AML-193 (cell line): ENCODE measurements around the gene VILL.
"Not testable (repeated sequence)": the region's sequence is repeated elsewhere in the genome, so short reads cannot be mapped to it uniquely, and the experiment has no call there.

Experiments
- DNase-seq, 2 experiments: peaks; one replicate each; lab custom pipeline; 2025; lab: John Stamatoyannopoulos, UW

Gene VILL

DNA sequence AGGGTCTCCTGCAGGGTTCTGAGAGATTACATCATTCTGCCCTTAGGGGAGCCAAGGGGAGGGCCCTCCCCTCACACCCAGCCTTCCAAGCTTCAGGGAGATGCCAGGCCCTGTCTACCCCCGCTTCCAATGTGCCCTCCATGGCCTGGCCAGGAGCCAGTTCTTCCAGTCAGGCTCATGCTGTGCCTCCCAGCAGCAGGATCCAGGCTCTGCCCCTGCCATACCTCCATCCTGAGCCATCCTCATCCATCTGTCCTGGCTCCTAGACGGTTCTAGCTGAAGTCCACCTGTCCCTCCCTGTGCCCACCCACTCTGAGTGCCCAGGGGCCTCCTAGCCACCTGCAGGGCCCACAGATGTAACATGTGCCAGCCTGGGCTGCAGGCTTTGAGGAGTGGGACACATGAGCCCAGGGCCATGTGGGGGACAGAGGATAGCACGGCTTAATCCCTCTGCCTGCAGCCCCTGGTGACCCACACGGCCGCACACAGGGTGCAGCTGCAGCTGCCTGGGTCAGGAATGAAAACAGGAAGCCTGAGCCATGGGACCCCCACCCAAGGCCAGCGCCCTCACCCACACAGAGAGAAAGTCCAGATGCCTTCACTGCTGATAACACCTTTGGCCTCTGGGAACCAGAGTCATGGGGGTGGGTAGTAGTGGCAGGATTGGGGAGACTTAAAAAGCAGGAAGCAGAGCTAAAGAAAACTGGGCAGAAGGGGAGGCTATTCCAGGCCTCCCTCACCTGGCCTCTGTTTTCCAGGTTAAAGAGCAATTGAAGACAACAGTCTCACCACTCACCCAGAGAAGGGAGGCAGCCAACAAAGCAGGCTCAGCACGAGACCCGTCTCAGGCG is 27.1 kb downstream of the VILL start:
- DNase-seq: no peak

DNA sequence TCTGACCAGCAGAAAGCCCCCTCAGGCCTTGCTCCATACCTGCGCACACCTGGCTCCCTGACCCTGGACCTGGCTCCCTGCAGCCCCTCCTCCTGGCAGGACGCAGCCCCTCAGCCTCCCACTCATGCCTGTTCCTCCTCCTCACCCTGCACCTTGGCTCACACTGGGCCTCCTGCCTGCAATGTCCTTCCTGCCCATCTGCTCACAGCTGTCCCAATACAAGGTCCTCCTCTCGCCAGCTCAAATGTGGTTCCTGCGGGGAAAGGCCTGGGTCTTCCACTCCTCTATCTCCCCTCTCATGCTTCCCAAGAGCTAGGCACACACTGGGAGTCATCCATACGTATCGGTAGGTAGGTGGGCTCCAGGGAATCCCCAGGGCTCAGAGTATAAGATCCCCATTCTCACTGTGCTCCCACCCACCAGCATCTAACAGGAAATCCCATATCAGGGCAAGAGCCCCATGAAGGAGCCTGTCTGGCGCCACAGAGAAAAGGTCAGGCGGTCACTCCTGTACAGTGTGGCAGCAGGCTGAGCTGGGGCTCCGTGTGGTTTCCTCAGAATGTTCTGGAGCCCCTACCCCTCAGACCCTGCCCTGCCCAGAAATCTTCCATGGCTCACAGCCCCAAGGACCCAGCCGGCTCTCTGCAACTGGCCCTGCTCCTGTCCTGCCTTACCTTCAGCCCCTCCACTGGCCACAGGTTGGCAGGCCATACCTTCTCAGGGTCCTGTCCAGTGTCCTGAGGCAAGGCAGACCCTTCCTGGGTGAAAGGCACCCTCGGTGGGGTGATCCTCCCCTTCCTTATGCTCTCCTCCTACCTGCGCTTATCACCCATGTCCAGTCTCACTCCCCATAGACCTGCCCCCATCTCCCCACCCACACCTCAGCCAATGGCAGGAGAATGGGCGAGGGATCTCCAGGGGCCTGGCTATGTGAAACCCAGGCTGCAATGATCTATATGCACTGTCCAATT is 28.0 kb downstream of the VILL start:
- DNase-seq: no peak

DNA sequence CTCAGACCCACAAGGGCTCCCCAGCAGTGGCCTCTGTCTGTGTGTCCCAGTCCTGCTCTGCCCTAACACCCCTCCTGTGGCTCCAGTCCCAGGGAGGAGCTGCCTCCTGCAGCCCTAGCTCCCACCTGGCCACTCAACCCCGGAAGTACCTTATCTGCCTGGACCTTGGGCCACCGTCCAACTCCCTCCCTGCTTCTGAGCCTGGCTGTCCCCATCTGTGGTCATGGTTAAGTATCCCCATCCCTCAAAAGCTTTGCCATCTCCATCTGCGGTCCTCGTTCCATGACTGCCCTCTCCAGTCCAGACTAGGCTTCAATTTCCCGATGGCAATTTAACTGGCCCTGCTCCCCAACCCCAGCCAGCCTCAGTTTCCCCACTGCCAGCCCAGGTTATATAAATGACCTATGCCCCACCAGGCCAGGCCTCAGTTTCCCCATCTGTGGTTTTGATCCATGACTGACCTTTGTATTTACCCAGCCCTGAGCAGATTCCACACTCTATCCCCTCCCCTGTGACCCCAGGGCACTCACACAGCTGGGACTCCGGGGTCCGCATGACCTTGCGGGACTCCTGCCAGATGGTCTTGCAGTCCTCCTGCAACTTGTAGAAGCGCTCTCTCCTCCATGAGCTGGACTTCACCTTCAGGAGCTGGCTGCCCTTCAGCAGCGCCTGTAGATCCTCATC is 29.2 kb downstream of the VILL start:
- no peak for DNase-seq

DNA sequence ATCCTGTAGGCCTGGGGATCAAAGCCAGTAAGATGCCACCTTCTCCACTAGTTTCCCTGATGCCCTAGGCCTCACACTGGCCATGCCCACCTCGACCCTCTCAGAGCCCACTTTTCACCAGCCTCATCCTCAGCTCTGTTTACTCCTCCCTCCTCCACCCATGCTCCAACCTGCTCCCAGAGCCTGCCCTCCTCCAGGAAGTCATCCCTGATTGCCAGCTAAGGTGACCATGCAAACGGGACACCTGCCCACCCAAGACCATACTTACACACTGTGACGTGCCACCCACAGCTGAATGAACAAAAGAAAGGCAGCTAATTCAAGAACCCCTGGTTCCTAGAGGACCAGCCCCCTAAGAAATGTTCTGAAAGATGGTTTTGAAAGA is 29.7 kb downstream of the VILL start:
- DNase-seq: no peak

DNA sequence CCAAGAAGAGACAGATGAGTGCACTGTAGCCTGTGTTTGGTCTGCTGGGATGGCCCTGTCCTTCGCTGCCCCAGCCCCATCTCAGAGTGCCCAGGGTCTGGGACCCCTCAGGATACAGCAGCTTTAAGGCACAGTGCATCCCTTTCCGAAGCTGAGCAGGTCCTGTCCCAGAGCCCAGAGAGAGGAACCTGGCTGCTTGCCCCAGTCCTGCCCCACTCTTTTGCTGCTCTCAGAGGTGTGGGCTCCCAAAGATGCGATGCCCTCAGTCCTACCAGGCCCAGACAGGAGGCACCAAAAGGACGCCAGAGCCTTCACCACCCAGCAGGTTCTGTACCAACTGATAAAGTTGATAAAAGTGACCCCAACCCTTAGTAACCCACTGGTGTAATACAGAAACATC is 30.6 kb downstream of the VILL start:
- no peak for DNase-seq

DNA sequence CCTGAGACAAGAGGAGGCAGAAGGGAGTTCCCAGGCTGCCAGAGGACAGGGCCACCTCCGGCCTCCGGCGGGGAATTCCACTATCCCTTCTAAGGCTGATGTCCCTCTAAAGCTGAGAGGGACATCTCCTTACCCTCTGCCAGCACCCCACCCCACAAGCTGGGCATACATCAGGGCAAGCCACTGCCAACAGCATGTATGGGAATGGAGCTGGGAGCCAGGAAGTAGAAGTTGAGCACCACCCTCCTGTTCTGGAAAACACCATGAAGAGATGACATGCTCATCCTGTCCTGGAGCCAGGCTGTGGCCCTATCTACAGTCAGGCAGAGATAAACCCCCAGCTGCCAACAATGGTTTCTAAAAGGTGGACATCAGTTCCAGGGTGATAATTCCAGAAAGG is 31.7 kb downstream of the VILL start:
- DNase-seq: no peak

DNA sequence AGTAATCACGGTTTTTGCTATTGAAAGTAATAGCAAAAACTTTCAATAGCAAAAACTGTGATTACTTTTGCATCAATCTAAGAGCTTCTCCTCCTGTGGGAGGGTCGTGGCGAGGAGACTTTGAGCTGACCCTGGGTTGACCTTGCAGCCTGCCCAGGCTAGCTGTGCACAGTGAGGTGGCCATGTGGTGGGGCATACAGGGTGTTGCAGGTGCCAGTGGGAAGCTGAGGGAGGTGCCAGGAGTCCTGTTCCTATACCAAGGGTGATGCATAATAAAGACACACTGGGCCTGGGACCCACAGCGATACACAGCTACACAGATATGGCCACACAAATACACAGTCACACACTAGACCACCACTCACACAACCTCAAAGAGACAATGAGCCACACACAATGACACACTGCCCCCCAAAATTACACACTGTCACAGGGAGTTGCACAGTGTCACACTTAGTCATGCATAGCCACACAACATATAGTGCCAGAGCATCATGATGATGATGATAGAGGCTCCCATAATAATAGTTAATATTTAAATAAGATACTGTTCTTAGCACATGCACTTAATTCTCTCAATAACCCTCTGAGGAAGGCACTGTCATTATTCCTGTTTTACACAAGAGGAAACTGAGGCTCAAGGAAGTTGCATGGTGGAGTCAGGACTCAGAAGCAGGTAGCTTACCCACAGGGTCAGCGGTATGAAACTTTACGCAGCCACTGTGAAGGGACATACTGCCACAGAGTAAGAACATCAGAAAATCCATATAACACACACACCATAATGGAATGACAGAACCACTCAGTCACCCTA is 32.5 kb downstream of the VILL start:
- no peak for DNase-seq

DNA sequence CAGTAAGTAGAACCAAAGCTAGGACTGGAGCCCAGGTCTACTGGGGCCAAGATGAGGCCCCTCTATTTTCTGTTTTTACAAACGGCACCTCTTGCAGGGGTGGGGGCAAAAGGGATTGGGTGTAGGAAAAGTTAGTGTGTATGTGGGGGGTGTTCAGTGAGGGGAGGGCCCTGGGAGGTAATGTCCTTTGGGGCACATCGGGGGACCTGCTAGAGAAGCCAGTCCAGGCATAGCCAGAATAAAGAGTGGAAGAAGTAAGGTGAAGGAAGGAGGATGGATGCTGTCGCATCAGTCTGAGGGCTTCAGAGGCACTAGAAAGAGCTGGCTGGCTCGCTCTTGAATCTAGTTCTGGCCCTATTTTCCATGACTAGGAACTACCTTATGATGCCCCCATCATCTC is 36.3 kb downstream of the VILL start:
- no peak for DNase-seq

DNA sequence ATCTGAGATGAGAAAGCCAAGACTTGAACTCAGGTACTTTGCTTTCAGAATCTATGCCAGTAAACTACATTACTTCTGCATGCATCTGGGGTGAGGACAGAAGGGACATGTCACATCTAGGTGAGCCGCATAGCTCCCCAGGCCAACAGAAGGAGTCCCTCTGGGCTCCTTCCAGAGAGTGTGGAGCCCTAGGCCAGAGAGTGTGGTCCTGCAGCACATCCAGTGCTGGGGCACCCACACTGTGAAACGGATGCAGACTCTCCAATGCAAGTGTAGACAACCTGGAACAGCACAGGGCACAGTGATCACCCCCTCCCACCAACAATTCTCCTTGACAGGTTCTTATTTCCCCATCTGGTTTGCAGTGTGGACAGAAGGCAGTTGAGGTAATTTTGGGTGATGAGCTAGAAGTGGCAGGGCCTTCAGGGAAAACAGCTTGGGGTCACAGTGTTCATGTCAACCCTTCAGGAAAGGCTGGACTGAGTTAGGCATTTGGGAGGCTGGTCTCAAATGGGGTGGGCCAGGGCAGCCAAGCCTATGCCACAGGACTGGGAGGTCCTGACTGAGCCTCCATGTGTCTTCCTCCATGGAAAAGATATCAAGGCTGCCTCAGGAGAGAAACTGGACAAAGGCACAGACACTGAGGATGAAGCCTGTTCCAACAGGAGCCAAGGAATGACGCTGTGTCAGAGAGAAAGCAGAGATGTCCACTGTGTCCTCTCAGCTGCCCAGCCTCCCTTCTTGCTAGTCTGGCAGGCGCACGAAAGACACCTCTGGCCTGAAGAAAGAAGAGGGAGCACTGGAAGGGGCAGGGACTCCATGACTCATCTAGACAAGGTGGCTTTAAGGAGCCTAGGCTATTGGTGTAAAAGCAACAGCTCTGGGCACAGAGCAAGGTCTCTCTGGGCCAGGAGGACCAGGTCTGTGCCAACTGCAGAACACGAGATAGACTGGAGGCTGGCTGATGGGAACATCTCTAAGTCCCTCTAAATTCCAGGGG is 37.2 kb downstream of the VILL start:
- no peak for DNase-seq

DNA sequence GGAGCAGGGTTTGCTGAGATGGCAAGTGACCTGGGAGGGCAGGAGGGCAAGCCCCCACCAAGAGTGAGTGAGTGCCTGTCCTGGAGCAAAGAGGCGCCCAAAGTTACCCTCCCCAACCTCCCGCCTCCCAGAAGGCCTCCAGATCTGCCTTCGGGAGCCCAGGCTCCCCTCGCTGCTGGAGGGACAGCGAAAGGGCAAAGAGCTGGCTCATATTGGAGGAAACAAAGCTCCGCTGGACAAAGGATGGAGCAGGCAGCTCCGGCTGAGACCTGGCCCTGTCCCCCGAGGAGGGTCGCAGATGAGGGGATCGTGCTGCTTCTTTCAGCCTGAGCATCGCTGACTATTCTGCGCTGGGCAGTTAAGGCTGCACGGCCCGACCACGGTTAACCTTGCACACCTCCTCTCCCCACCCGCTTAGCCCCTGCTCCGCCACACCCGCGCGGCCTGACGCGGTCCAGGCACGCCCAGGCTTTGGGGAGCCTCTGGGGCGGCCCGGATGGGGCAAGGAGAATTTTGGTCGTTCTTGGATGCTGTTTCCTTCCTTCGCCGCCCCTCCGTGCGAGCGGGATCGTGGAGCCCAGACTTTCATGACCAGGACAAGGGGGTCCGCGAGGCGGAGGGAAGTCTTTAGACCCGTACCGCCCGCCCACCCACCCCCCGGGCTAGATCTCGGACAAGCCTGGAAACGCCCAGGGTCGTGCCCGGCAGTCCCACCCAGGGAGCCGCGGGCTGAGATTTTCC is 38.2 kb downstream of the VILL start:
- DNase-seq: no peak

DNA sequence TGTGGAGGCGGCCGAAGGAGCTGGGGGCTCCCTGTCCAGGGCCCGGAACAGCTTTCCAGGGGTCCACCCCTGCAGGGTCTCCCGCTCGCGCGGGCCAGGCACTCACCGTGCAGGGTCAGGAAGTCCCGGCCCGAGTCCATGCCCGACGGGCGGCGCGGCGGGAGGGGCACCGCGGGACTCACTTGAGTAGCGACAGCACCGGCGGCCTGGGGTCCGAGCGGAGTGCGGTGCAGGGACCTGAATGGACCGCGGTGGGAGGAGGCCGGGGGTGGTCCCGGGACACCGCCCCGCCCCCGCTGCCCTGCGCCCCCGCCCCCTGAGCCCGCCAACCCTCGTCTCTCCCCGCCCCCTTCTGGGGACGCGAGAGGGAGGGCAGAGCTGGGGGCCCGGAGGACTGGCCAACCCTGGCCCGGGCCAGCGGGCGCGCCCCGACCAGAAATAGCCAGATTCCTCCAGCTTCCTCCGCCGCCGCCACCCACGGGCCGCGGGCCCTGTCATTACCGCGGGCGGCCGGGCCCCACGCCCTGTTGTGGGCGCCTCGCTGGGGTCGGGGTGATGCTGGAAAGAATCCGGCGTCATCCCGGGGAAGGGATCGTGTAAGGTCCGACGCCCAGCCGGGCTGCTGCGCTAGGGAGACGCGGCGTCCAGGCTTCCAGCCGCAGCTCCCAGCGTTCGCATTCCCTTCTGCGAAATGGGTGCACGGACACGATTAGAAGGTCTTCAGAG is 39.0 kb downstream of the VILL start, which contains the start of gene PLCD1:
TSS of gene PLCD1 (minus strand) at position 243 of the 726 bp plus-strand sequence. CDS start at position 140, 103 bp downstream.
- no peak for DNase-seq

DNA sequence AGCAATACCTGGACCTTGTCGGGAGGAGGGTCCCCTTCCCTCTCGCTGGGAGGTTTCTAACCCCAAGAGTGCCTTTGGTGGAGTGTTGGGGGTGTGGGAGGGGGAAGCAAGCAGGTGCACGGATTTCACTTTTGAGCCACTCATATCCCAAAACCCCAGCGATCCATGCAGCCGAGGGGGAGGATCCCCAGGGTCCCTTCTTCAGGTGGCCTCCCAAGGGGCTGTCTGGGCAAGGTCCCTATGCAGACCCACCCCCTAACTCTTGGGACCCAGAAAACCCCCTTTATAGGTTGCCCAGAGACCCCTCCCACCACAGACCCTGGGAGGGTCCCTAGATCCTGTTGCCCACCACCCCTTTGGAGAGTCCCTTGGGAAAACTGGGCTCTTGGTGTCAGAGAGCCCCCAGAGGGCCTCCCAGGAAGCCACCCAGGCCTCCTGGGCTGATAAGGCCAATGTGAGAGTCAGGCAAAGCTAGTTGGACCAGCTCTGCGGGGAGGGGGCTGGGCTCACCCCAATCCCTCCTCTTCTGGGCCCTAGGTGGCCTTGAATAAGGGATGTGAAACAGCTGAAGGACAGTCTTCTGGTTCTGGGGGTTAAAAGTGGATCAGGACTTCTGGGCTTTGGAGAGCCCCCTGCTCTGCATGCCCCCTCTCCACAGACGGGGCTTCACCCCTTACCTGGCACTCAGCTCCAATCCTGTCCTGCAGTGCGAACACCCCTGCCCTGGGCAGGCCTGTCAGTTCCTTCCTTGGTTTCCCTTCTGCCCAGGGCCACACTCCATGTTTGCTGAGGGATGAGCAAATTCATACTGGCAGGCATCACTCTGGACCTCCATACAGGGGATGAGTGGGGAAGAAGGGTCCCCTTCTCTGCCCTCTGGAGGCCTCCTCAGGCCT is 39.8 kb downstream of the VILL start:
- DNase-seq: no peak

DNA sequence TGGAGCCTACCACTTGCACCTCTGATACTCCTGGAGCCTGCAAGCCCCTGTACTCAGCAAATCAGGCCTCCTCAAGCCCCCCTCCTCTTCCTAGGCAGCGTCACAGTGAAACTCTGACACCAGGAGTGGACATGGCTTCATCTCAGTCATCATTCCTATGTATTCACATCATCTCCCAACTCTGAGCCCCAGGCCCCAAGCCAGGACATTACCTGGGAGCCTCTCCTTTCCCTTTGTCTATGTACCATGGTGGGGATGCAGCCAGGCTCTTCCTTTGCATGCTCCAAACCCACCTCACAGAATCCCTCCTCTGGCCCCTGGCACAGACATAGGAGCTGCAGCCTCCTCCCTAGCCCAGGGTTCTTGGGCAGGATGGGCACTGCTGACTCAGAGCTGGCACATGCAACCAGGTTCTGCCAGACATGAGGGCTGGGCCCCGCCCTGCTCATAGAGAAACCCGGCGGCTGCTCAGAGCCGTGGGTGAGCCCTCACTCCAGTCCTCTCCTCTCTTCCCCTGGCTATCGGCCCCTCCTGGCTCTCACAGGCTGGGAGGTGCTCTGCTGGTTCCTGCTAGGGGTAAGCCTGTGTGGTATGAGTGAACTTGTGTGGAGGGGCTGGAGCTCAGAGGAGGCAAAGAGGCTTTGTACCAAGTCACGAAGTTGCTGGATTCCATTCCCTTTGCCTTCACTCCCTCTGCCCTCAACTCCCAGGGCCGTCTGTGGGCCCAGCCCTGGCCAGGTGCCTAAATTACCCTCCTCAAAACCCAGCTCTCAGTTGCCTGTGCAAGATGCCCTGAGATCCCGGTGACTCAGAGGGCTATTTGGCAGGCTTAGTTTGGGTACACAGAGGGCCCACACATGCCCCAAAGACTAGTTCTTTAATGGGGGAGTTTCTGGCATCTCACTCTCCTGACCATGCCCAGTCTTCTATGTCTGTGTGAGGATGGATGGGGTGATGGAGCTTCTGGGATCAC is 40.7 kb downstream of the VILL start:
- no peak for DNase-seq

DNA sequence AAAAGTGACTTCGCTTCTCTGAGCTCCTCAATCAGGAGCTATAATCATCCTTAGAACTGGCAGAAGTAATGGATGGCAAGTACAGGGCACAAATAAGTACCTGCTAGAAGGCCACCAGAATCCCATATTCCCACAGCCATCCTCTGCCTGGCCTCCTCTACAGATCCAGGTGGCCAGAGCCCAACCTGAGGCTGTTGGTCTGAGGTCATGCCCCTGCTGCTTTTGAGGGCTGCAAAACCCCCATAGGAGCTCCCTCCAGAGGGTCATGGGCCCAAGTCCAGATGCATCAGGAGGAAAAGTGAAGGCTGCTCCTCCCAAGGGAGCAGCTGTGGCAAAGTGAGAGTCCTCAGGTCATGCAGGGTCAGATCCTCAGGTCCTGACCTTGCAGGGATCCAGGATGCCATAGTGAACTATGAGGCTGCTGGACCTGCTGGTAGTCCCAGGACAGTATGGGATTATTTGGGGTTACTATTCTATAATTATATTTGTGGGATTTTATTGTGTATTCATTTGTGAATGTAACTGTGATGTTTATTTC is 41.8 kb downstream of the VILL start:
- no peak for DNase-seq

DNA sequence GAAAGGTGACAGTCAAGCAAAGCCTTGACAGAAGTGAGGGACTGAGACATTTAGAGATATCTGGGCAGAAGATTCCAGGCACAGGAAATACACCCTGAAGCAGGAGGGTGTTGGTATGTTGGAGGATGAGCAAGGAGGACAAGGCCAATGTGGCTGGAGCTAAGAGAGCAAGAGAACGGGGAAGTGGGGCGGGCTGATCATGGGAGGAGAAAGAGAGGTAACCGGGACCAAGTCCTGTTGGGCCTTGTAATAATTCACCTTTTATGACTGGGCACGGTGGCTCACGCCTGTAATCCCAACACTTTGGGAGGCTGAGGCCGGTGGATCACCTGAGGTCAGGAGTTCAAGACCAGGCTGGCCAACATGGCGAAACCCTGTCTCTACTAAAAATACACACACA is 43.0 kb downstream of the VILL start:
- not testable (repeated sequence) for DNase-seq

DNA sequence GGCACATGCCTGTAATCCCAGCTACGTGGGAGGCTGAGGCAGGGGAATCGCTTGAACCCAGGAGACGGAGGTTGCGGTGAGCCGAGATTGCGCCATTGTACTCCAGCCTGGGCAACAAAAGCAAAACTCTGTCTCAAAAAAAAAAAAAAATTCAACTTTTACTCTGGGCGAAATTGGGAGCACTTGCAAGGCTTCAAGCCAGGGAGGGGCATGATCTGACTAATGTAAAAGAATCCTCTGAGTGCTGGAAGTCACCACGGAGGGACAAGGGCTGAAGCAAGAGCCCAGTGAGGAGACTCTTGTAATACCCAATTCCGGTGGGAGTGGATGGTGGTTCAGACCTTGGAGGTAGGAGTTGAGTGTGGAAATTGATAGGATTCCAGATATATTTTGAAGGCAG is 43.7 kb downstream of the VILL start:
- DNase-seq: not testable (repeated sequence)
